Activated naive CD8-positive, alpha-beta T cell treated with anti-CD3 and anti-CD28 coated beads, Interleukin-2, amount 10 ng/mL, durations not matched to agents 7 days and 5 days (primary cell): ENCODE measurements around the gene FIGNL2. TPM values are rescaled to one million over a fixed set of nuclear protein-coding genes. Genes with fewer than 3 reads are reported as not detected.
"Not testable (repeated sequence)": the region's sequence is repeated elsewhere in the genome, so short reads cannot be mapped to it uniquely, and the experiment has no call there.

Experiments used
- ATAC-seq: fragments of 150-1000 bp; cut with Tn5 transposase; one replicate; pipeline ENCODE4 v1.10.0; 2021; ENCODE audit warnings: low read depth, moderate library complexity
- POLR2A ChIA-PET: fragments of 350-600 bp; sonication (Branson Sonifier 250); formaldehyde crosslinking; loops from one replicate; lab custom pipeline; 2021; ENCODE audit warnings: antibody characterized with exemption; lab: Charles Lee
- DNase-seq: peaks from one replicate; pipeline ENCODE4 v3.0.0; 2021
- H3K27ac Mint-ChIP-seq: one replicate; pipeline ENCODE4 v1.8.0; 2022; ENCODE audit warnings: mild to moderate bottlenecking, mixed read lengths
- H3K27me3 Mint-ChIP-seq: one replicate; pipeline ENCODE4 v1.8.0; 2022; ENCODE audit warnings: mild to moderate bottlenecking, moderate library complexity, mixed read lengths
- H3K36me3 Mint-ChIP-seq: one replicate; pipeline ENCODE4 v1.8.0; 2021; ENCODE audit warnings: mild to moderate bottlenecking, mixed read lengths
- H3K4me1 Mint-ChIP-seq: one replicate; pipeline ENCODE4 v1.8.0; 2021; ENCODE audit warnings: mixed read lengths
- H3K4me3 Mint-ChIP-seq: one replicate; pipeline ENCODE4 v1.8.0; 2022; ENCODE audit warnings: mild to moderate bottlenecking, moderate library complexity, mixed read lengths
- H3K9me3 Mint-ChIP-seq: one replicate; pipeline ENCODE4 v1.8.0; 2021; ENCODE audit warnings: mixed read lengths
- total RNA-seq, 2 experiments: library from RNA; stranded (reverse); gene quantifications; one replicate each; pipeline ENCODE4 v1.2.3, GENCODE V29; 2021

The FIGNL2 gene
- total RNA-seq, 2 experiments from 2014 or later, result 0.74 to 1.1 TPM

DNA sequence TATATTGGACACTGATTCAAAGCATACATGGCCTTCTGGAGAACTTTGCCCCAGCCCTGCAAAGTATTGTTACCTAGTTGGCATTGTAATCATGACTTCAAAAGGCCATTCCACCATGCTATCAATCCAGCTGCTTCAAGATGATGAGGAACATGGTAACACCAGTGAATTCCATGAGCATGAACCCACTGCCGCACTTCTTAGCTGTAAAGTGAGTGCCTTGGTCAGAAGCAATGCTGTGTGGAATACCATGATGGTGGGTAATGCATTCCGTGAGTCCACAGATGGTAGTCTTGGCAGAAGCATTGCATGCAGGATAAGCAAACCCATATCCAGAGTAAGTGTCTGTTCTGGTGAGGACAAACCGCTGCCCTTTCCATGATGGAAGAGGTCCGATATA, 50.5 kb downstream of the FIGNL2 start:
- H3K27ac Mint-ChIP-seq, DNase-seq, H3K4me3 Mint-ChIP-seq, H3K27me3 Mint-ChIP-seq, POLR2A ChIA-PET, H3K4me1 Mint-ChIP-seq, H3K36me3 Mint-ChIP-seq, ATAC-seq, H3K9me3 Mint-ChIP-seq: not testable (repeated sequence)

- H3K4me3 Mint-ChIP-seq, result no peak overlapping the region
- no peak overlapping the region for H3K27ac Mint-ChIP-seq
- ATAC-seq (no peak), DNase-seq (no peak)
- no peaks in the 10 kb centered on the region for H3K27me3 Mint-ChIP-seq
- no peaks in the 10 kb centered on the region for H3K9me3 Mint-ChIP-seq
- no peaks in the 10 kb centered on the region for H3K36me3 Mint-ChIP-seq
- H3K4me1 Mint-ChIP-seq, result no peaks in the 10 kb centered on the region
- POLR2A ChIA-PET, result no interaction called here
These were observed 51.2 kb downstream of the FIGNL2 start for GRCh38 chr12:51797301-51797700.

DNA sequence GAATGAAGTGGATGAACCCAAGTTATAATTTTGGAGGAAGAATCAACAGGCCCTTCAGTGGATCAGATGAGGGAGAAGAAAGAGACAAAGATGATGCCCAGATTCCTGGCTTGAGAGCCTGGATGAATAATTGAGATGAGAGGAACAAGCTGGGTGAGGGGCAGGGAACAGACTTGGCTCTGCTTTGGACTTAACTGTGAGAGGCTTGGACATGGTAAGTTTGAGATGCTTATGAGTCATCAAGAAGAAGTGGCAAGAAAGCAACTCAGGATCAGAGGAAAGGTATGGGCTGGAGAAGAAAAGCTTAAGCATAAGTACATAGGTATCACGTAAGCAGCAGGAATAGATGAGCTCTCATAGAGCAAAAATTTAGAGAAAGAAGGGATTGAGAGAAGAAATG, 55.3 kb downstream of the FIGNL2 start:
- POLR2A ChIA-PET, result no interaction called here
- Mint-ChIP-seq H3K4me3 (no peak overlapping the region), H3K27me3 (no peaks in the 10 kb centered on the region), H3K27ac (no peak overlapping the region), H3K4me1 (no peaks in the 10 kb centered on the region), H3K9me3 (no peaks in the 10 kb centered on the region), H3K36me3 (peaks cover 3% of the 10 kb centered on the region)
- ATAC-seq (no peak), DNase-seq (no peak)

DNA sequence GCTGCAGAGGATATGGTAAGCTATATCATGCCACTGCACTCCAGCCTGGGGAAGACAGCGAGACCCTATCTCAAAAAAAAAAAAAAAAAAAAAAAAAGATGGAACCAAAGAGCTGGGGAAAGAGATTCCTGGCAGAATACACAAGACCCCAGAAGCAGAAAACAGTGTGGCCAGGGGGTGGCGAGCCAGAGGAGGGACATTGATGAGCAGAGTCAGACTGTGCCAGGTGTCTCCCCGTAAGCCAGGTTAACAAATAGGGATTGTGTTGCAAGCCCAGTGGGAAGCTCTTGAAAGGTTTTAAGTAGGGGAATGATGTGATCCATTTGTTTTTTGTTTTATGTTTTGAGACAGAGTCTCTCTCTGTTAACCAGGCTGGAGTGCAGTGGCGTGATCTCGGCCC, 56.1 kb downstream of the FIGNL2 start:
- Mint-ChIP-seq H3K27ac (no peak overlapping the region), H3K4me1 (no peaks in the 10 kb centered on the region), H3K4me3 (no peak overlapping the region), H3K9me3 (no peaks in the 10 kb centered on the region), H3K27me3 (no peaks in the 10 kb centered on the region), H3K36me3 (peaks cover 3% of the 10 kb centered on the region)
- DNase-seq (no peak), ATAC-seq (no peak)
- POLR2A ChIA-PET, result interaction anchor here (0.6 kb wide), 1 partner anchor 340 kb away, joined by 3 read pairs; no protein-coding TSS in a partner anchor

DNA sequence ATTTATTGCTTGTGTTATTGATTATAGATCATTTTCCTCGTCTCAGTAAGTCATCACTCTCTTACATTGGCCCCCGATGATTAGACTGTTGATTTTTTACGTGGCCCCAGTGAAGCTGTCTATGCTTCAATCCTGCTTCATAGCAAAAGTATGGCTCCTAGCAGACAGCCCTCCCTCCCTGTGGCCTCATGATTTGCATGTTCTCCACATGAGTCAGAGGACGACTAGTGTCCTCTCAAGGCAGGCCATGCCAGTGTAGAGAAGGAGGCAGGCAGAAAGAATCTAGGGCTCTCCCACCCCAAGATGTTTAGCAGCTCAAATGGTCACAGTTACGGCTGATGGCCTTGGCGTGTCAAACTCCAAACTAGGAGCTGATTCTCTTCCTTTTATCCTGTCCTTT, 59.6 kb downstream of the FIGNL2 start:
- ATAC-seq (no peak), DNase-seq (no peak)
- Mint-ChIP-seq H3K27ac (no peak overlapping the region), H3K36me3 (peaks cover 5% of the 10 kb centered on the region), H3K4me3 (no peak overlapping the region), H3K4me1 (peaks cover 8% of the 10 kb centered on the region), H3K27me3 (no peaks in the 10 kb centered on the region), H3K9me3 (no peaks in the 10 kb centered on the region)
- POLR2A ChIA-PET, result no interaction called here

DNA sequence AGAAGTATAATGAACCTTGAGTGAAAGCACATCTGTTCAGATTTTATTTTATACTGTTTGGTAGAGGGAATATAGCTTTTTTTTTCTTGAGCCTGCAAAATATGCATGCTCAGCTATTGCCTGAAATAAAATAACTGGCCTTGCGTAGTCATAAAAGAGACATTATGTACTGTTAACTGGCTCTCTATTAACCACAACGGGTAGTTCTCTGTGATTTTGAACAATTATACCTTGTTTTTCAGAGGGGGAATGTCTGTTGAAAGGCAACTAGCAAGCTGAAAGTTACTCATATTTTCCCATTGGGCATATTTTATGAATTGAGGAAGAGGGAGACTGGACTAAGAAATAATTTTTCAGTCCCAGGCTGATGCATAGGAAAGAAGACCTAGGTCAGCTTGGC, 62.6 kb downstream of the FIGNL2 start:
- peaks cover 3% of the 10 kb centered on the region for H3K36me3 Mint-ChIP-seq
- H3K4me1 Mint-ChIP-seq, result peaks cover 11% of the 10 kb centered on the region
- no peak overlapping the region for H3K4me3 Mint-ChIP-seq
- H3K27ac Mint-ChIP-seq, result no peak overlapping the region
- ATAC-seq (no peak), DNase-seq (no peak)
- peaks cover 1% of the 10 kb centered on the region for H3K9me3 Mint-ChIP-seq
- POLR2A ChIA-PET, result no interaction called here
- peaks cover 3% of the 10 kb centered on the region for H3K27me3 Mint-ChIP-seq

DNA sequence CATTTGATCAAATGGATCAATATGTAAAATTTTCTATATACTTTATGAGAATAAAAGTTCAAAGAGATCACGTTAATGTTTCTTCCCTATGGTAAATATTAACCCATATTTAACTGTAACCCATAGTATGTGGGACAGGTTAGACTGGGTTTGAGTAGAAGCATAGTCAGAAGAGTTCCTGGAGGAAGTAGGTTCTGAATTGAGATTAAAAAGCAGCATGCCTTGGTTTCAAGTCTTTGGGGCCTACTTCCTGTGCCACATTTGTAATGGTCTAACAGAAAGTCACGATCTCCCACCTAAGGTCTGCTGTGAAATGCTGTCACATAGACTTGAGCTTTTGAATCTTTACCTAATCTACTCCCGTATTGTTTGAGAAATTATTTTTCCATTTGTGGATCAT, 63.8 kb downstream of the FIGNL2 start:
- POLR2A ChIA-PET, result no interaction called here

DNA sequence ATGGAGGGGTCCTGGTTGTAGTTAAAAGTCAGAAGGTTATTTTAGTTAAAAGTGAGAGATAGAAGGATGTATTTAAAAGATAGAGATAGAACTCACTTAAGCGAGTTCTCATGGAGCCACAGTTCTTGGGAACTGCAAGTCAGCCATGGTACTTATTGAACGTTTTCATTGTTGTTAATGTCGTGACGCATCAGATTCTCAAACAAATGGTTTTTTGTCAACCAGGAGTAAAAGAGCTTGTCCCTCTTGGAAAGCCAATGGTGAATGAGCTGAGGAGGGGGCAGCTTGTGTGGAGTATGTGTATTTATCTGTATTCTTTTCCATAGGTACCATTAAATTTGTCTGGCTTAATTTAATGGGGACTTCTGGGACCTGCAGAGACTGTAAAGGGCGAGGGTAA, 68.6 kb downstream of the FIGNL2 start:
- H3K27ac Mint-ChIP-seq, result no peak overlapping the region
- POLR2A ChIA-PET, result no interaction called here

More for the DNA sequence above, 63.8 kb downstream of the FIGNL2 start:
- no peak for DNase-seq
- Mint-ChIP-seq H3K27me3 (peaks cover 3% of the 10 kb centered on the region), H3K9me3 (peaks cover 1% of the 10 kb centered on the region), H3K4me3 (peak overlapping the region; percentile 8), H3K36me3 (peaks cover 3% of the 10 kb centered on the region), H3K27ac (peak overlapping the region; percentile 19), H3K4me1 (peaks cover 22% of the 10 kb centered on the region)
- peak; percentile 44 for ATAC-seq

DNA sequence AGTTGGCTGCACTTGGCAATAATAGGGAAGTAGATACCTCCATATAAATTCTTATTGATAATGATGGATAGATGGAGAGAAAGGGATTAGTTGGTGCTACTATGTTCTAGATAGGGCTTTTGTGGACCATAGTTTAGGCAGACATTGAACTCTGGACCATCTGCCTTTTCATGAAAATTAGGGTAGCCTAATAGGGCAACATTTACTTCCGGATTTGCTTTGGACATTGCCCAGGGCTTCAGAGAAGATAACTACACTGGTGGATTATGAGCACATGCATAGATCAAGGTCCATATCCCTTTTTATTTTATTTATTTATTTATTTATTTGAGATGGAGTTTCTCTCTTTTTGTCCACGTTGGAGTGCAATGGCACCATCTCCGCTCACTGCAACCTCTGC, 70.5 kb downstream of the FIGNL2 start:
- DNase-seq (no peak), ATAC-seq (no peak)
- H3K27me3 Mint-ChIP-seq, result peaks cover 6% of the 10 kb centered on the region
- H3K9me3 Mint-ChIP-seq, result peaks cover under 1% of the 10 kb centered on the region
- H3K4me1 Mint-ChIP-seq, result peaks cover 14% of the 10 kb centered on the region
- H3K36me3 Mint-ChIP-seq, result no peaks in the 10 kb centered on the region
- H3K4me3 Mint-ChIP-seq, result no peak overlapping the region
- POLR2A ChIA-PET, result no interaction called here
- H3K27ac Mint-ChIP-seq, result no peak overlapping the region

More for the DNA sequence above, 68.6 kb downstream of the FIGNL2 start:
- H3K27me3 Mint-ChIP-seq, result peaks cover 3% of the 10 kb centered on the region
- peaks cover 1% of the 10 kb centered on the region for H3K9me3 Mint-ChIP-seq
- H3K4me1 Mint-ChIP-seq, result peaks cover 18% of the 10 kb centered on the region
- H3K36me3 Mint-ChIP-seq, result no peaks in the 10 kb centered on the region
- no peak for DNase-seq
- no peak overlapping the region for H3K4me3 Mint-ChIP-seq
- no peak for ATAC-seq

DNA sequence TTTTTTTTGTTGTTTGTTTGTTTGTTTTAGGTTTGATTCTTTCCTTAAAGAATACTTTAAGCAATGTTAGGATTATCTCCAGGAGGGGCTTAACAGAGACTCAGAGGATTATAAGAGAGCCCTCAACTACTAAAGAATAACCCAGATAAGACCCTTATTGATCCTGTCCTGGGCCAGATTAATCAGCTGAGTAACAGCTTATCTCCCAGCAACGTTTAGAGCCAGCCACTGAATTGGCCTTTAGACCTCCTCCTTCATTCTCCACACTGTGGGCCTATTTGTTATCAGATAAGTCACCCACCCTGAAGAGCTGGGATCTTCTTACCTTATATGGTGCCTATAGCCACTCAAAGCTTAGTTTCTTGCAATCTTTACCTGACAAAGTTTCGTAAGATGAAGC, 71.1 kb downstream of the FIGNL2 start:
- POLR2A ChIA-PET, result no interaction called here
- H3K27ac Mint-ChIP-seq, result no peak overlapping the region
- no peaks in the 10 kb centered on the region for H3K9me3 Mint-ChIP-seq
- H3K4me3 Mint-ChIP-seq, result no peak overlapping the region
- peaks cover 14% of the 10 kb centered on the region for H3K4me1 Mint-ChIP-seq
- no peak for ATAC-seq
- H3K36me3 Mint-ChIP-seq, result no peaks in the 10 kb centered on the region
- H3K27me3 Mint-ChIP-seq, result peaks cover 5% of the 10 kb centered on the region
- DNase-seq, result no peak

GRCh38 chr12:51774933-51775332, 73.6 kb downstream of the FIGNL2 start:
- Mint-ChIP-seq H3K27ac (no peak overlapping the region), H3K27me3 (peaks cover 3% of the 10 kb centered on the region), H3K4me3 (no peak overlapping the region), H3K9me3 (no peaks in the 10 kb centered on the region), H3K36me3 (no peaks in the 10 kb centered on the region), H3K4me1 (peaks cover 3% of the 10 kb centered on the region)
- no peak for ATAC-seq
- DNase-seq, result no peak
- POLR2A ChIA-PET, result no interaction called here

- H3K27me3 Mint-ChIP-seq, result peaks cover 3% of the 10 kb centered on the region
- no peaks in the 10 kb centered on the region for H3K4me1 Mint-ChIP-seq
- no peak overlapping the region for H3K27ac Mint-ChIP-seq
- H3K9me3 Mint-ChIP-seq, result no peaks in the 10 kb centered on the region
- DNase-seq (no peak), ATAC-seq (no peak)
- POLR2A ChIA-PET, result no interaction called here
- H3K4me3 Mint-ChIP-seq, result no peak overlapping the region
- H3K36me3 Mint-ChIP-seq, result no peaks in the 10 kb centered on the region
These were observed 75.2 kb downstream of the FIGNL2 start for GRCh38 chr12:51773145-51773869.

- ATAC-seq (no peak), DNase-seq (no peak)
- Mint-ChIP-seq H3K4me3 (no peak overlapping the region), H3K27ac (no peak overlapping the region), H3K9me3 (no peaks in the 10 kb centered on the region), H3K36me3 (no peaks in the 10 kb centered on the region), H3K27me3 (peaks cover 3% of the 10 kb centered on the region), H3K4me1 (no peaks in the 10 kb centered on the region)
- POLR2A ChIA-PET, result no interaction called here
These were observed 77.5 kb downstream of the FIGNL2 start for GRCh38 chr12:51771008-51771407.
